GM12878 (cell line): ENCODE data around the gene HIVEP2. TPM values are rescaled to one million over a fixed set of nuclear protein-coding genes. Genes with fewer than 3 reads are reported as not detected.

Source experiments
- ATAC-seq: fragments of 200-7000 bp; cut with Tn5 transposase; 3 replicates; pipeline ENCODE4 v1.9.1; 2020; ENCODE audit warnings: mild to moderate bottlenecking, moderate library complexity
- BruUV-seq: library from RNA; stranded (reverse); fragments of 400-500 nt; replicated peaks from 2 replicates; lab custom pipeline; 2021; lab: Mats Ljungman, UMichigan
- CTCF ChIA-PET: fragments of 300-600 bp; sonication (Branson Sonifier 250); formaldehyde crosslinking; extraction: SDS; loops from one replicate; lab custom pipeline; 2021; ENCODE audit warnings: inconsistent platforms; lab: Yijun Ruan, JAX
- POLR2A ChIA-PET: fragments of 350-600 bp; formaldehyde crosslinking; extraction: SDS; loops from one replicate; lab custom pipeline; 2021; ENCODE audit warnings: inconsistent platforms; lab: Charles Lee
- RAD21 ChIA-PET: fragments of 300-600 bp; sonication (Branson Sonifier 250); formaldehyde crosslinking; loops from one replicate; lab custom pipeline; 2023; ENCODE audit warnings: antibody characterized with exemption; ENCODE audit not compliant: unreplicated experiment; lab: Charles Lee
- SMC1A ChIA-PET: fragments of 300-600 bp; sonication (Branson Sonifier 250); formaldehyde crosslinking; loops from one replicate; lab custom pipeline; 2023; ENCODE audit not compliant: unreplicated experiment, uncharacterized antibody; lab: Charles Lee
- DNase-seq: peaks from one replicate; pipeline ENCODE4 v3.0.0-alpha.2; 2011; ENCODE audit warnings: low read depth, low spot score
- FAIRE-seq: peaks from 3 replicates; lab custom pipeline; 2011; peaks lifted over from hg19 to GRCh38; lab: Jason Lieb, UNC
- H2AFZ ChIP-seq: 2 replicates; pipeline ENCODE4 v1.6.0; 2011; ENCODE audit warnings: low read depth, low read length, control low read depth; ENCODE audit not compliant: control insufficient read depth
- H3K27ac ChIP-seq: 2 replicates; pipeline ENCODE4 v1.5.1; 2011; ENCODE audit warnings: control low read depth; ENCODE audit not compliant: control insufficient read depth, insufficient read depth
- H3K27me3 ChIP-seq, 2 experiments: replicated peaks in 1 of 2; 2 replicates each; pipeline versions ENCODE4 v1.6.0 to v1.6.1; 2011; ENCODE audit warnings: low read length in 1 of 2; ENCODE audit not compliant: control insufficient read depth in 2 of 2, insufficient read depth in 2 of 2
- H3K36me3 ChIP-seq, 2 experiments: 2 replicates each; pipeline ENCODE4 v1.5.1; 2011; ENCODE audit warnings: low read length in 1 of 2; ENCODE audit not compliant: control insufficient read depth in 2 of 2, insufficient read depth in 2 of 2
- H3K4me1 ChIP-seq: 2 replicates; pipeline ENCODE4 v1.6.1; 2011; ENCODE audit warnings: mild to moderate bottlenecking, low read length, moderate library complexity, mixed read lengths; ENCODE audit not compliant: control insufficient read depth, insufficient read depth
- H3K4me2 ChIP-seq: 2 replicates; pipeline ENCODE4 v1.6.0; 2011; ENCODE audit warnings: control low read depth; ENCODE audit not compliant: control insufficient read depth, insufficient read depth
- H3K4me3 ChIP-seq: fragments of 200-600 bp; sonication (generic); 2 replicates; pipeline ENCODE4 v1.5.1; 2016
- H3K79me2 ChIP-seq: 2 replicates; pipeline ENCODE4 v1.6.0; 2011; ENCODE audit warnings: low read length; ENCODE audit not compliant: control insufficient read depth, insufficient read depth
- H3K9ac ChIP-seq: 2 replicates; pipeline ENCODE4 v1.8.0; 2011; ENCODE audit warnings: low read length, control low read depth, mixed read lengths; ENCODE audit not compliant: control insufficient read depth, insufficient read depth
- H3K9me3 ChIP-seq: replicated peaks from 3 replicates; pipeline ENCODE4 v1.5.1; 2011; ENCODE audit warnings: mild to moderate bottlenecking, low read length; ENCODE audit not compliant: control insufficient read depth, insufficient read depth
- H4K20me1 ChIP-seq: 2 replicates; pipeline ENCODE4 v1.6.0; 2011; ENCODE audit not compliant: control insufficient read depth, insufficient read depth
- BCL11A ChIP-seq: IDR thresholded peaks from 2 replicates; pipeline ENCODE4 v1.6.1; 2011; ENCODE audit warnings: low read depth, low read length
- EGR1 ChIP-seq, 2 experiments: IDR thresholded peaks; 1 replicate in 1 of 2; 2 replicates in 1 of 2; pipeline ENCODE4 v1.6.1; 2011 to 2012; ENCODE audit warnings: low read depth in 2 of 2, low read length in 2 of 2, borderline replicate concordance in 1 of 2, mild to moderate bottlenecking in 1 of 2, moderate library complexity in 1 of 2
- EP300 ChIP-seq, 2 experiments: fragments of 150-350 bp in 1 of 2; IDR thresholded peaks; 2 replicates each; pipeline ENCODE4 v1.6.1; 2011 to 2012; ENCODE audit warnings: low read depth in 2 of 2, low read length in 2 of 2, borderline replicate concordance in 1 of 2, improper control_type of control experiment in 1 of 2, inconsistent platforms in 1 of 2; ENCODE audit not compliant: control insufficient read depth in 1 of 2
- EZH2 ChIP-seq: IDR thresholded peaks from 2 replicates; pipeline ENCODE4 v1.6.1; 2012; ENCODE audit warnings: low read depth, mild to moderate bottlenecking, control low read depth, inconsistent platforms, low read length, borderline replicate concordance; ENCODE audit not compliant: control insufficient read depth
- PBX3 ChIP-seq: IDR thresholded peaks from 2 replicates; pipeline ENCODE4 v1.6.1; 2011; ENCODE audit warnings: mild to moderate bottlenecking, low read depth, low read length, moderate library complexity; ENCODE audit not compliant: insufficient replicate concordance
- RAD21 ChIP-seq: IDR thresholded peaks from 2 replicates; pipeline ENCODE4 v1.6.1; 2011; ENCODE audit warnings: mild to moderate bottlenecking, low read depth, low read length, moderate library complexity; ENCODE audit not compliant: insufficient read depth
- RELA ChIP-seq: fragments of 450-650 bp; IDR thresholded peaks from 2 replicates; pipeline ENCODE4 v1.8.0; 2014; ENCODE audit warnings: borderline replicate concordance; ENCODE audit not compliant: partially characterized antibody
- TAF1 ChIP-seq: IDR thresholded peaks from 2 replicates; pipeline ENCODE4 v1.6.1; 2011; ENCODE audit warnings: mild to moderate bottlenecking, low read depth, low read length, borderline replicate concordance
- WGBS: methylation state at CpG from one replicate; pipeline ENCODE4 v1.1.6; 2016; ENCODE audit warnings: low lambda C conversion rate; ENCODE audit not compliant: insufficient replicate concordance, insufficient coverage; ENCODE audit errors: missing lambda C conversion rate; 5-methylcytosine and 5-hydroxymethylcytosine counted together
- in situ Hi-C: fragments of 300-500 bp; cut with MboI; formaldehyde crosslinking; loops from 9 replicates; pipeline ENCODE4 v1.14.3; 2018; ENCODE audit warnings: mixed read lengths
- intact Hi-C: fragments of 100-400 bp; cut with micrococcal nuclease; formaldehyde crosslinking; loops from one replicate; pipeline ENCODE4 v1.14.2; 2022; ENCODE audit not compliant: unreplicated experiment
- polyA plus RNA-seq, 11 experiments: library from polyadenylated mRNA; depleted of rRNA in 4 of 11; unstranded in 6 of 11; stranded (reverse) in 5 of 11; fragments of >200 nt; fragmentation: Nextera tagmentation in 4 of 11; fragmentation: Illumina TruSeq in 1 of 11; extraction: Ambion mirVana in 4 of 11; extraction: Trizol in 1 of 11; gene quantifications; 1 replicate in 1 of 11; 2 replicates in 10 of 11; pipeline versions ENCODE4 v1.2.1 to v1.2.3, GENCODE V29; 2011 to 2016; ENCODE audit warnings: inconsistent platforms in 2 of 11, missing spikeins in 2 of 11, low read depth in 1 of 11
- total RNA-seq, 4 experiments: library from RNA; depleted of rRNA in 3 of 4; stranded (reverse); fragments of >200 nt in 3 of 4; fragmentation: Illumina TruSeq in 1 of 4; extraction: Trizol in 1 of 4; gene quantifications; 2 replicates each; pipeline versions ENCODE4 v1.2.1 to v1.2.3, GENCODE V29; 2013 to 2021
- TF ChIP-seq, protein P1 (sequence below): fragments of 450-650 bp; IDR thresholded peaks from 2 replicates; pipeline ENCODE4 v1.6.1; 2016; ENCODE audit warnings: mild to moderate bottlenecking, moderate library complexity, borderline replicate concordance

HIVEP2 gene
- total and polyA plus RNA-seq, 10 of the 15 experiments (the other 5 are each of a cell fraction or from before 2014, with no cell fraction given), result 1.2 to 15.7 (median 10.2) TPM

GRCh38 chr6:142738731-142739130 is 206.2 kb downstream of the HIVEP2 start:
- RAD21 ChIA-PET, result no interaction called here
- CTCF ChIA-PET, result interaction anchor here (1.2 kb wide), 1 partner anchor 11 kb away, joined by 3 read pairs; no protein-coding TSS in a partner anchor
- no peak for FAIRE-seq
- no TSS peak for BruUV-seq
- H3K9me3 ChIP-seq, result no peaks in the 10 kb centered on the region
- H4K20me1 ChIP-seq, result no peaks in the 10 kb centered on the region
- TF ChIP-seq PBX3 (no peak), RELA (no peak), EP300 (IDR thresholded peaks at IDR 0.05; ENCODE audit: borderline replicate concordance in 1 of 2, control insufficient read depth in 1 of 2, low read depth in 2 of 2, low read length in 2 of 2) (no peak), EZH2 (no peak), BCL11A (no peak), EGR1 (IDR thresholded peaks at IDR 0.05; ENCODE audit: borderline replicate concordance in 1 of 2, low read depth in 2 of 2, low read length in 2 of 2) (no peak), TAF1 (no peak), RAD21 (no peak)
- TF ChIP-seq, protein P1, sequence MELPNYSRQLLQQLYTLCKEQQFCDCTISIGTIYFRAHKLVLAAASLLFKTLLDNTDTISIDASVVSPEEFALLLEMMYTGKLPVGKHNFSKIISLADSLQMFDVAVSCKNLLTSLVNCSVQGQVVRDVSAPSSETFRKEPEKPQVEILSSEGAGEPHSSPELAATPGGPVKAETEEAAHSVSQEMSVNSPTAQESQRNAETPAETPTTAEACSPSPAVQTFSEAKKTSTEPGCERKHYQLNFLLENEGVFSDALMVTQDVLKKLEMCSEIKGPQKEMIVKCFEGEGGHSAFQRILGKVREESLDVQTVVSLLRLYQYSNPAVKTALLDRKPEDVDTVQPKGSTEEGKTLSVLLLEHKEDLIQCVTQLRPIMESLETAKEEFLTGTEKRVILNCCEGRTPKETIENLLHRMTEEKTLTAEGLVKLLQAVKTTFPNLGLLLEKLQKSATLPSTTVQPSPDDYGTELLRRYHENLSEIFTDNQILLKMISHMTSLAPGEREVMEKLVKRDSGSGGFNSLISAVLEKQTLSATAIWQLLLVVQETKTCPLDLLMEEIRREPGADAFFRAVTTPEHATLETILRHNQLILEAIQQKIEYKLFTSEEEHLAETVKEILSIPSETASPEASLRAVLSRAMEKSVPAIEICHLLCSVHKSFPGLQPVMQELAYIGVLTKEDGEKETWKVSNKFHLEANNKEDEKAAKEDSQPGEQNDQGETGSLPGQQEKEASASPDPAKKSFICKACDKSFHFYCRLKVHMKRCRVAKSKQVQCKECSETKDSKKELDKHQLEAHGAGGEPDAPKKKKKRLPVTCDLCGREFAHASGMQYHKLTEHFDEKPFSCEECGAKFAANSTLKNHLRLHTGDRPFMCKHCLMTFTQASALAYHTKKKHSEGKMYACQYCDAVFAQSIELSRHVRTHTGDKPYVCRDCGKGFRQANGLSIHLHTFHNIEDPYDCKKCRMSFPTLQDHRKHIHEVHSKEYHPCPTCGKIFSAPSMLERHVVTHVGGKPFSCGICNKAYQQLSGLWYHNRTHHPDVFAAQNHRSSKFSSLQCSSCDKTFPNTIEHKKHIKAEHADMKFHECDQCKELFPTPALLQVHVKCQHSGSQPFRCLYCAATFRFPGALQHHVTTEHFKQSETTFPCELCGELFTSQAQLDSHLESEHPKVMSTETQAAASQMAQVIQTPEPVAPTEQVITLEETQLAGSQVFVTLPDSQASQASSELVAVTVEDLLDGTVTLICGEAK, result no peak
- ATAC-seq, result no peak
- H2AFZ ChIP-seq, result no peak overlapping the region
- no peak overlapping the region for H3K27ac ChIP-seq
- in situ Hi-C loops, result no loop called here
- SMC1A ChIA-PET, result interaction anchor here (0.7 kb wide), 1 partner anchor 656 kb away, joined by 3 read pairs; no protein-coding TSS in a partner anchor
- H3K27me3 ChIP-seq, result no peaks in the 10 kb centered on the region
- no peak overlapping the region for H3K4me2 ChIP-seq
- DNase-seq, result no peak
- no peaks in the 10 kb centered on the region for H3K79me2 ChIP-seq
- no peak overlapping the region for H3K4me3 ChIP-seq
- POLR2A ChIA-PET, result interaction anchor here (1.0 kb wide), 1 partner anchor 14 kb away, joined by 3 read pairs; no protein-coding TSS in a partner anchor
- 8% methylated on average over 2 of the region's 2 CpGs for WGBS
- intact Hi-C loops, result no loop called here
- H3K9ac ChIP-seq, result no peak overlapping the region
- H3K36me3 ChIP-seq, result no peaks in the 10 kb centered on the region
- H3K4me1 ChIP-seq, result no peaks in the 10 kb centered on the region
